Measurements from ENCODE around the gene HOOK2.

Gene HOOK2

DNA sequence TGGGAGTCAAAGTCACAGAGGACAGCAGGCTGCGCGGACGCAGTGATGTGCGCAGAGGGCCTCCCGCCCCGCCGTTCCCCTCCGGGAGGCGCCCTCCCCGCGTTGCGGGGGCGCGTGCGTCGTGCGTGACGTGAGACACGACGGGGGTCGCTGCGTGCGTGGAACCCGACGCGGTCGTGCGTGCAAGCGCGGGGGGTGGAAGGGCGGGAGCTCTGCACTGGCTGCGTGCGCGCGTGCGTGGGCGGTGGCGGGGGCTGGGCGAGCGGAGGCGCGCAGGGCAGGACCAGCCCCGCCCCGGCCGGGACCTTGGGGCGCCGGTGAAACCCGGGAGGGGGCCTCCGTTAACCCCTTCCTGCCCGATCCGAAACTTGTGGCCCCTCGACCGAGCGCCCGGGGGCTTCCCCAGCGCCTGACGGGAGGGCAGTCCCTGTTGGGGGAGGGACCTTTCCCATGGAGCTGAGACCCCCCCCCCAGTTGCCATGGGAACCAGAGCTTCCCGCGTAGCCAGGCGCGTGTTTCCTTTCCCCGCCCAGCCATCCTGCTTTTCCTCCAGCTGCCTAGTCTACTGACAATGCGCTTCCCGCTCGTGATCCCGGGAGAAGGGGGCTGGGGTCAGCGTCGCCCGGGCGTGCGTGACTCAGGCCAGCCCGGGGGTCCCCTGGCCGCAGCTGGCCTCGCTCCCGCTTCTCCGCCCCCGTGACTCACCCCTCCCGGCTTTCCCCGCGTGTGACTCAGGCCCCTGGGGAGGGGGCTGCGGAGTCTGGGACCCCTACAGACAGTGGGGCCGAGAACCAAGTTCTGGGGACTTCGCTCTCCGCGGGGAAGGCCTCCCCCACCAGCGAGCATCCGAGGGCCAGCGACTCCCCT, 7.3 kb upstream of the HOOK2 start:
- peak; percentile 95 for DNase-seq

DNA sequence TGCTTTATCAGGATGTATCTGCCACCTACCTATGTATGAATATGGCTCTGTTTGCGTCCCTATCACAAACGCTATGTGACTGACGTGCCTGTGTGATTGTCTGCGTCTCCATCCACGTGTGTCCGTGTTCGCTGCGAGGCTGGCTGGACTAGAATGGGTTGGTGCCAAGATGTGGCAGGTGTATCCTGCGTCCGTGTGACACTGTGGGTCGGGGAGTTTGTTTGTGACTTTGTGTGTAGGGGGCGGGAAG, 6.7 kb upstream of the HOOK2 start:
- DNase-seq: no peak

DNA sequence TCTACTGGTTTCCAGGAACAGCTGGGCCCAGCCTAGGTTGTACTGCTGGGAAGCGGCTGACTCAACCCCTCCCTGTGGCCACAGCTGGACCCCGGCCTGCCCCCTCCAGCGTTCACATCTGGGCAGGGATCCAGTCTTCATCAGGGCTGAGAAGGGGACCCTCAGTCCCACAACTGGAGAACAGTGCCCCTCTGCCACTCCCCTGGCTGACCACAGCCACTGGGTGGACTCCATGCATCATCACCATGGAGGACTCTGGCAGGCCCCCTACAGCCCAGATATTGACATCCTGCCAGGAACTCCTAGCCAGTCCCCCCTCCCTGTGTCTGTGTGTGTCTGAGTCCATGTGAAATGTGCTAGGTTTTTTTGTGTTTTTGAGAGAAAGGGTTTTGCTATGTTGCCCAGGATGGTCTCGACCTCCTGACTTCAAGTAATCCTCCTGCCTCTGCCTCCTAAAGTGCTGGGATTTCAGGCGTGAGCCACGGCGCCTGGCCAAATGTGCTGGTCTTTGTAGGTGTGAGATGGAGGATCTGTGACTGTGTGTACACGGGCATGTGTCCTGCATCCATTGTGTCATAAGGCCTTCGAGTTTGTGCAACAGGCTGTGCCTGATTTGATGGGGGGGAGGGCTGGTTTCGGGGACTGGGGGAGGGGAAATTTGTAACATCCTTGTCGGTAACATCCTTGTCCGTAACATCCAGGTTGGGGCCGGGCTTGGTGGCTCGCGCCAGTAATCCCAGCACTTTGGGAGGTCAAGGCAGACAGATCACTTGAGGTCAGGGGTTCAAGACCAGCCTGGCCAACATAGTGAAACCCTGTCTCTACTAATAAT, 4.0 kb upstream of the HOOK2 start:
- DNase-seq: no peak

DNA sequence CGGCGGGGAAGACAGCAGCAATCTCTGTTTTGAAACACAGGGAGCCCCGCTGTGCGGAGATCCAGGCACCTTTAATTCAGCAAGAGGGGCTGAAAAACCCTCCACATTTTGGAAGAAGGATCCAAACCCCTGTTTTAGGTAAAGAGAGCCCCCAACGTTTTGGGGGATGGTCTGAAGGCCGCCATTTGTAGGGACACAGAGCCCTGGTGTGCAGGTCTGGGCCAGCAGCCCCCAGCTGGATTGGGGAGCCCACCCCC, 3.5 kb upstream of the HOOK2 start:
- DNase-seq: no peak

DNA sequence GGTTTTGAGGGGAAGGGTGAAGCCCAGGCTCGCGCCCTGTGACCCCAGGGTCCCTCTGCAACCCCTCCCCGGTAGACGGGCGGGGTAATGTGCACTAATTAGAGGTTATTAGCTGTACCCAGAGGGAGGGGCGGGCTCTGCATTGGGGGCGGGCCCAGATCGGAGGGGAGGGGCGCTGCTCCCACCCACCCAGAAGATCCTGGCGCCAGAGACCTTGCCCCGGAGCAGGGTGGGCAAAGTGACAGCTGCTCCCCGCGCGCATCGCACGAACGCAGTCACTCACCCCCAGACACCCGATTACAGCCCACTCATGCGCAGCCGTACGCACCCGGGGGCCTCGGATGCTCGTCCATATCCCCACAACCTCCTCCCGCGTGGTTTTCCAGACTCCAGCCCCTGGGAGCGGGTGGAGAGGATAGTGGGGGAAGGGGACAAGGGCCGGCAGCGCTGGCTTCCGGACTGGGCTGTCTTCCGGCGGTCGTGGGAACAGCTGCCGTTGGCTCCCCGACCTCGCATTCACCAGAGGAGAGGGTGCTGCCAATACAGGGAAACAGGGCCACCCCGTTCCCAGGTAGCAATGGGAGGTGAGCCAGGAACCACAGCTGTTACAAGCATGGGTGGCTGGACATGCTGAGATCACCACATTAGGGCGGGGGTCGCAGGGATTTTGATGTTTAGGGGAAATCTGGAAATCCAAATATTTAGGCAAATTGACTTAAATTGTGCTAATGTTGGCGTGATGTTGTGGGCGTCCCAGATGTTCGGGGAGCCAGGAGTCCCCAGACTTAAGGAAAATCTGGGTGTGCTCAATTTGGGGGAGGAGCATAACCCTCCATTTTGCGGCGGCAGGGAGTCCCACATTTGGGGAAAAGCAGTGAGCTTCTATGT, 2.9 kb upstream of the HOOK2 start:
- no peak for DNase-seq

DNA sequence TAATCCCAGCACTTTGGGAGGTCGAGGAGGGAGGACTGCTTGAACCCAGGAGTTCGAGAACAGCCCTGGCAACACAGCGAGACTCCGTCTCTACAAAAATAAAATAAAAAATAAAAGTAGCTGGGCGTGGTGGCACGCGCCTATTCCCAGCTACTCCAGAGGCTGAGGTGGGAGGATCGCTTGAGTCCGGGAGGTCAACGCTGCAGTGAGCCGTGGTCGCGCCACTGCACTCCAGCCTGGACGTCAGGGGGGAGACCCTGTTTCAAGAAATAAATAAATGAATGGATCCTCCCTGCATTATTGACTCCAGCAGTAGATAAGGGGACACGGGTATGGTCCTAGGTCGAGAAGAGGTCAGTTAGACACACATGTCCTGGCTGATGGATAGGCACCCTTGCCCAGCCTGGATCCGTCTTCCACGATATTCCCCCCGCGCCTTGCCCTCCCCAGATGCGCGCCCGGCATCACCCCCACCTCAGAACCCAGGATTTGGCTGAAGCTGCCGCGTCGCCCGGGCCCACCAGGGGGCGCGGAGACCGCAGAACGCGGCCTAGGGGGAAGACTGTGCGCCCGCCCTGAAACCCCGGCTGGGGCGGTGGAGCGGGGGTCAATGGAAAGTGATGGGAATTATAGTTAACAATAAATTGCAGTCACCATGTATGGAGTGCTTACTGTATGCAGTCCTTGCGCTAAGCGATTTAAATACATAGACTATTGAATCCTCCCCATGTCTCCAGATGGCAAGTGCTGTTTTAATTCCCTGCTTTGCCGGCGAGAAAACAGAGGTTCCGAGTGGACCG, 2.1 kb upstream of the HOOK2 start:
- peak; percentile 58 for DNase-seq

DNA sequence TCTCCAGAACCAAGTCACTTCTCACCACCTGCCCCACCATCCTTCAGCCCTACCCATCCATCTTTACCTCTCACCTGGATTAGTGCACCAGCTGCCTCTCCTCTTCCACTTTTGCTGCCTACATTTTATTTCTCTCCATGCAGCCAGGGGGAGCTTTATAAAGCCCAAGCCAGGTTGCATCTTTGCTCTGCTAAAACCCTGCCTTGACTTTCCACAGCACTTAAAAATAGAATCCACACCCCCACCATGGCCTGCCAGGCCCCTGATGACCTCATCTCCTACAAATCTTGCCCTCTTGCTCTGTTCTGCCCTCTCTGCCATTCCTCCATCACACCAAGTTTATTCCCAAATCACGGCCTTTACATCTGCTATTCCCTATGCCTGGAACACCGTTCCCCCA, 1.8 kb downstream of the HOOK2 start:
- DNase-seq: no peak

DNA sequence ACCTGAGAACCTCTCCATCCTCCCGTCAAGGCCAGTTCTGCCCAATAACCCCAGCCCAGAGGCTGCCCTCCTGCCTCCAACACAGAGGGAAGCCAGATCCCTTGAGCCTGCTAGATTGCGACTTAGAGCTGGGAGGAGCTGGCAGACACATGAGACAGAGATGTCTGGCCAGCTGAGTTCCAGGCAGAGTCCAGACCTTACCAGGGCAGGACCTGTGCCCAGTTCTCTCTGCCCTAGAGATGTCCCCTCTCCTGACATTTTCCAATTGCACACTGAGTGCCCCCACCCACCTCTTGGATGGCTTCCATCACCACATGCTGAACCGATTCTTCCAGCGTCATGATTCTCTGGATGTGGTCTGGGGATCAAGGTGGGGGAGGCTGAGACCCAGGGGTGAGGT, 3.0 kb downstream of the HOOK2 start:
- DNase-seq: no peak

DNA sequence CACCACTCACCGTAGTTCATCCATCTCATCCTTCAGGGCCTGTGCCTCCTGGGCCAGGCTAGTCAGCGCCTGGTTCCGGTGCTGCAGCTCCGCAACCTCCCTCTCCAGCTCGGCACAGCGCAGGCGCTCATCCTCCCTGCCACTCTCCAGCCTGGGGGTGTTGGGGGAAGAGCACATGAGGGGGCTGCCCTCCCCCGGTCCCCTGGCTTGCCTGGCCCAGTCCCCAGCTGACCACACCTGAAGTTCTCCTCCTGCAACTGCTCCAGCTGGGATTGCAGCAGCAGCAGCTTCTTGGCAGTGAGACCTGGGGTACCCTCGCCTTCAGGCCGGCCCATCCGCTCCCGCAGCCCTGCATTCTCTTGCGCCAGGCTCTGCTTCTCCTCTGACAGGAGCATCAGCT, 4.4 kb downstream of the HOOK2 start:
- no peak for DNase-seq

DNA sequence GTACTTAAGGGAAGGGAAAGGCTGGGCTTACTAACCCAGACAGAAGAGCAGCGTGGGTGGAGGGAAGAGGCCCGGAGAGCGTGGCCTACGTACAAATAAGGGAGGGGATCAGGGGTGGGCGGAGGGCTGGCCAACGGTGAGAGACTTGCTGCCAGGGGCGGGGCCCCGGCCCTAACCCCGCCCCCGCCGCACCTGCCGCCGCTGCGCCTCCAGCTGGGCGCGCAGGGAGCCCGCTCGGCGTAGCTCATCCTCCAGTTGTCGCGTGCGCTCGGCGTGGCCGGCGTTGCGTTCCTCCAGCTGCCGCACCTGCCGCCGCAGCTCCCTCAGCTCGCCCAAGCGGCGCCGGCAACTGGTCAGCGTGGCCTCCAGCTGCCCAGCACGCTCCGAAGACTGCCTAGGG, 5.7 kb downstream of the HOOK2 start:
- no peak for DNase-seq

DNA sequence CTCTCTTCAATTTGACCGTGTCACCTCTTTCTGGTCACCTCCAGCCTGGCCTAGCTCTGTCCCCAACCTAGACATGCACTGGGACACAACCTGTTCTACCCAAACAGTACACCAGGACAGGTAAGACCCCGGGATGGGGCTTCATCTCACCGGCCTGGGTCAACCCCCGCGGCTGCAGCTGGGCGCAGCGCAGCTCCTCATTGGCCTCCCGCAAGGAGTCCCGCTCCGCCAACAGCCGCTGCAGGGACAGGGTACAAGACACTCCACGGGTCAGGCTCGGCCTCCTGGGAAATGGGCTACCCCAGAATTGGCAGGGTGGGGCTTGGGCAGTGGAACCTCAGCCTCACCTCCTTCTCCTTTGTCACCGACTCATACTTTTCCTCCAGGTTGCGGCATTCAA, 7.7 kb downstream of the HOOK2 start:
- no peak for DNase-seq

DNA sequence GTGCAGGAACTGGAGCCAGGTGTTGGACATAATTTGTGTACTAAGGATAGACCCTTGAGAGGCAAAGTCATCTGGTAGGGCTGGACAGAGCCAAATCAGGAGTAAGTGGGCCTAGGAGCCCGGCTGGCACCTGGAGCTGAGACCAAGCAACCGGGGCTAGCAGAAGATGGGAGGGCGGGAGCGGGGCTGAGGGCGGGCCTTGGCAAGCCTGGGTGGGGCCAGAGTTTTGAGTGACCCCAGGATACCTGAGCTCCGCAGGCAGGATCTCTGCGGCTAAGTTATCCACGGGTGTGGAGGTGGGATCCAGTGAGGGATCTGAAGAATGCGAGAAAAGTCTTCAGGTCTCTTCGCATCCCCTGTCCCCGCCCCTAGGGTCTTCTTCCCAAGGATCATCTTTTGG, 8.2 kb downstream of the HOOK2 start:
- no peak for DNase-seq

DNA sequence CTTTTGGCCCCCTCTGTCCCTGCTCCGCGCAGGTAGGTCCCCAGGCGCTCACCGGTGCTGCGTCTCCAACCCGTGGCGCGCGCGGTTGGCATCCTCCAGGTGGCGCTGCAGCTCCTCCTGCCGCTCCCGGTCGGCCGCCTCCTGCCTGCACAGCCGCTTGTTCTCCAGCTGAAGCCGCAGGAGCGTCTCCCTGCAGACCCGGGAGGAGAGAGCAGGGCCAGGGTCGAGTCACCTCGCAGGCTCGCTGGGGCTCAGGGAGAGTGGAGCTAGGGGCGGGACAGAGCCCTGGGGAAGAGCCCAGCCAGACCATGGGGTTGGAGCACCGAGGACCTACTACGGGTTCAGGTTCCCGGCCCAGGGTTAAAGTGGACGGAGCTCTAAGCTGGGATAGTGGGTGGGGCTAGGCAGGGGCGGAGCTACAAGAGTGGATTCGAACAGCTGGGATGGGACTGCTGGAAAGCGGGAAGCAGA, 9.3 kb downstream of the HOOK2 start:
- no peak for DNase-seq

DNA sequence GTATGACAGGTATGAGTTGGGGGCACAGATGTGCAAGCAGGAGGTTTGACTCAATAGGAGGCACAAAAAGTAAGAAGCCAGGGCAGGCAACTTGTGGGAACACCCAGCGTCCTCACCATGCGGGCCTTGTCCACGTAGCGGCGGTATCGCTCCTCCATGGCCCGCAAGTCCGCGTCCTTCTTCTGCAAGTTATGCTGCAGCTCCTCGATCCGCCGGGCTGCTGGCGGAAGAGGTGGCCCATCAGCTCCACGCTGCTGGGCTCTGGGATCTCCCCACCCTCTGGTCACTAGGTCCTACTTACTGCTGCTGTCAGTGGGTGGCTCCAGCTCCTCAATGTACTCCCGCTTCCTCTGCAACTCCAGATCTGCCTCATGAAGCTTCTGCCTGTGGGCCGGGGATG, 10.7 kb downstream of the HOOK2 start:
- no peak for DNase-seq

DNA sequence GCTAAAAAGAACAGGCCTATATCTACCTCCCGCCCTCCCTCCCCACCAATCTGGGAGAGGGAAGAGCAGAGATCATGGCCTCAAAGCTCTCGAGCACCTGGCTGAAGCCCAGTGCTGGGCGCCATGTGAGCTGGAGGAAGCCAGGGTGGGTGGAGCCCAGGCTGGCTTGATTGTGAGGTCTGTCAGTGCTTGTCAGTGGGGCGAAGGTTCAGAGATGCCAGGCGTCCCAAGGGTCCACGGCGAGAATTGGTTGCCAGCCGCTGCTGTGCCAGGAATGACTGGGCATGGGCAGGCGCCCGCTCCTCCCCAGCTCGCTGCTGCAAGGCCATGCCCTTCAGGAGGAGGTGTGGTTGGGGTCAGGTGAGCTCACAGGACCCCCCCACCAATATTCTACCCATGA, 12.3 kb downstream of the HOOK2 start:
- no peak for DNase-seq

DNA sequence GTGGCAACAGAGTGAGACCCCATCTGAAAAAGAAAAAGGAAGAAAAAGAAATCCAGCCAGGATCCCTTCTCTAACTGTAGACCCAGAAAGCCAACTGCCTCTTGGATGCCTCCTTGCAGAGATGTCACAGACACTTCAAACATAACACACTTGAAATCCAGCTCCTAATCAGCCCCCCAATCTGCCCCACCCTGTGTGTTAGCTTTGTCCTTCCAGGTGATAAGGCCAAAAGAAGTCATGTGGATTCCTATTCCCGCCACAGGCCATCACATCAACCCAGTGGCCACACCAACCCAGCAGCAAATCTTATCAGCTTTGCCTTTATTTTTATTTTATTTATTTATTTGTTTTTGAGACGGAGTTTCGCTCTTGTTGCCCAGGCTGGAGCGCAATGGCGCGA, 15.7 kb downstream of the HOOK2 start:
- DNase-seq: no peak

DNA sequence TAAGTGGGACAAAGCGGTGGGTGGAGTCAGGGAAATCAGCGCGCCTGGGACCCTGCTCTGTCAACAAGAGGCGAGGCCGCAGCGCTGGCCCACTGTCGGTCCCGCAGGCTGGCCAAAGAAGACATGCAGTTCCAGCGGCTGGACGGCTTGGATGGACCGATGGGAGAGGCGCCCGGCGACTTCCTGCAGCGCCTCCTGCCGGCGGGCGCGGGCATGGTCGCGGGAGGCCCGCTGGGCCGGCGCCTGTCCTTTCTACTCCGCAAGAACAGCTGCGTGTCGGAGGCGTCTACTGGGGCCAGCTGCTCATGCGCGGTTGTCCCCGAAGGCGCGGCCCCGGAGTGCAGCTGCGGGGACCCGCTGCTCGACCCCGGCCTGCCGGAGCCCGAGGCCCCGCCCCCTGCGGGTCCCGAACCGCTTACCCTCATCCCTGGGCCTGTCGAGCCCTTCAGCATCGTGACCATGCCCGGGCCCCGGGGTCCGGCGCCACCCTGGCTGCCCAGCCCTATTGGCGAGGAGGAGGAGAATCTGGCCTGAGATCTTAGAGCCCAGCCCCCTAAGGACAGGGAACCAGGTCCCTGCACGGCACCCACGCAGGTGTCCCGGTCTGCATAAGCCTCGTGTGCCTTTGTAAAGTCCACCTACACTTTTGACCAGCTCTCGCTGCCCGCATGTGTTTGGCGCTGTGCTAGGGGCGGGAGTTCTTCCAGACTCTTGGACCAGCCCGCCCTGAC, 17.6 kb downstream of the HOOK2 start:
- peak; percentile 38 for DNase-seq

DNA sequence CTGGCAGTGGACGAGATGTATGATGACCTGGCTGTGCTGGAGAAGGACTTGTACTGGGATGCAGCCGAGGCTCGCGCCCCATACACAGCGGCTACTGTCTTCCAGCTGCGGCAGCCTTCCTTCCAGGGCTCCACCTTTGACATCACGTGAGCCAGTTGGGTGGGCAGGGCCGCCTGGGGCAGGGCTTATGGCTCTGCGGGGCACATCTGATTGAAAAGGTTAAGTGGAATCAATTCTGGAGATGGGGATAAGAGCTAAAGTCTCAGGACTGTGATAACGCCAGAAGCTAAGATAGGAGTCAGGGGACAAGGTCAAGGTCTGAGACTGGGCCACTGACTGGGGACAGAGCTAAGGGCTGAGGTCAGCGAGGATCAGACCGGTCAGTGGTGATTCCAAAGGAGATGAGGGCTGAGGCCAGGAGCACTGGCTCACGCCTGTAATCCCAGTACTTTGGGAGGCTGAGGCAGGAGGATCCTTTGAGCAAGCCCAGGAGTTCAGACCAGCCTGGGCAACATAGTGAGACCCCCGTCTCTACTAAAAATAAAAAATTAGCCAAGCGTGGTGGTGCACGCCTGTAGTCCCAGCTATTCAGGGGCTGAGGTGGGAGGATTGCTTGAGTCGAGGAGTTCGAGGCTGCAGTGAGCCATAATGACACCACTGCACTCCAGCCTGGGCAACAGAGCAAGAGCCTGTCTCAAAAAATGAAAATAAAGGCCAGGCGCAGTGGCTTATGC, 19.0 kb downstream of the HOOK2 start:
- no peak for DNase-seq

DNA sequence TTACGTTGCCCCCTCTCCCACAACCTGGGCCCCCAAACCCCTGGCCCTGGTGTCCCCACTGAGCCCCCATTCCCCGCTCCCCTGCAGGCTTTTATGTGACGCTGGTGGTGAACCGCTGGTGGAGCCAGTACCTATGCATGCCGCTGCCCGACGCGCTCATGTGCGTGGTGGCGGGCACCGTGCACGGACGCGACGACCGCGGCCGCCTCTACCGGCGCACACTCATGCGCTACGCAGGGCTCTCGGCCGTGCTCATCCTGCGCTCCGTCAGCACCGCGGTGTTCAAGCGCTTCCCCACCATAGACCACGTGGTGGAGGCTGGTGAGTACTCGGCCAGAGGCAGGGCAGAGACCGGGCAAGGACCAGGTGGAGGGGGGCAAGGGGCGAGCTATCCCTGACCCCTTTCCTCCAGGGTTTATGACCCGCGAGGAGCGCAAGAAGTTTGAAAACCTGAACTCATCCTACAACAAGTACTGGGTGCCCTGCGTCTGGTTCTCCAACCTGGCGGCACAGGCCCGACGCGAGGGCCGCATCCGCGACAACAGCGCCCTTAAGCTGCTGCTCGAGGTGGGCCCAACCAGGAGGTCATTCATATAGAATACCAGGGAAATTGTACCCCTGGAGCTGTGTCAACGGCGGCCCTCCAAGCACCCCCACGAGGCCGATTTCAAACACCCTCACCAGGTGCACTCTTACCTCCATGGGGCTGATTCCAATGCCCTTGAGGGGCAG, 20.7 kb downstream of the HOOK2 start:
- DNase-seq: no peak

DNA sequence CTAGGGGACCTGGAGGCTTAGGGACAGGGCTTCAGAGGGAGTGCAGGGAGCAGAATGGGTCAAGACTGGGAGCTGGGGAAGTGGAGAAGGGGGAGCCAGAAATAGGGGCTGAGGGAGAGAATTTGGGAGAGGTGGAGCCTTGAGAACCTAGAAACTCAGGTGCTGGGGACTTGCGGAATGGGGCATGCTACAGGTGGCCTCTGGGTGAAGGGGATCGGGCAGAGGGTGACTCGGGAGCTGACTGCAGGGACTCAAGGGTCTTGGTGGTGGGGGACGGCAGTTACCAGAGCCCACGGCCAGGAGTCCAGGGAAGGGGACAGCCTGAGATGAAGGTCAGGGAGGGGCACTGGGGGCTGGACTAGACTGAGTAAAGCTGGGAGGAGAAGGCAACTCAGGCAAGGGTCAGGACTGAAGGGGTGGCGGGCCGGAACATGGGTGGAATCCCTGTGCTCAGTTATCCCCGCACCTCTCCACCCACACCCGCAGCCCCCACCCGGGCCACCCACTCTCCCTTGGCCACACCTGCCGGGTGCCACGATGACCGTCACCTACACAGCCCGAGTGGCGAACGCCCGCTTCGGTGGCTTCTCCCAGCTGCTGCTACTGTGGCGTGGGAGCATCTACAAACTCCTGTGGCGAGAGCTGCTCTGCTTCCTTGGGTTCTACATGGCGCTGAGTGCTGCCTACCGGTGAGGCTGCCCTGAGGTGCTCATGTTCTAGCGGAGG, 23.1 kb downstream of the HOOK2 start:
- DNase-seq: no peak
